B cell (primary cell): ENCODE data around the gene FST. TPM values are rescaled to one million over a fixed set of nuclear protein-coding genes. Genes with fewer than 3 reads are reported as not detected.

Source experiments
- ATAC-seq: fragments of 200-7000 bp; cut with Tn5 transposase; one replicate; pipeline ENCODE4 v1.10.0; 2021; ENCODE audit warnings: low read depth, mild to moderate bottlenecking, moderate number of reproducible peaks, moderate library complexity
- CTCF ChIA-PET: fragments of 350-600 bp; sonication (Branson Sonifier 250); formaldehyde crosslinking; loops from one replicate; lab custom pipeline; 2021; ENCODE audit warnings: antibody characterized with exemption, inconsistent platforms; lab: Charles Lee
- POLR2A ChIA-PET: fragments of 350-600 bp; sonication (Branson Sonifier 250); formaldehyde crosslinking; loops from one replicate; lab custom pipeline; 2021; ENCODE audit warnings: antibody characterized with exemption; lab: Charles Lee
- DNase-seq: peaks from one replicate; pipeline ENCODE4 v3.0.0; 2013
- H2AFZ ChIP-seq: 2 replicates; pipeline ENCODE4 v1.6.1; 2012; ENCODE audit warnings: mild to moderate bottlenecking, low read depth, low read length; ENCODE audit not compliant: insufficient read depth, poor library complexity, severe bottlenecking
- H3K27ac ChIP-seq, 2 donors: 1 replicate in 1 of 2; 2 replicates in 1 of 2; pipeline ENCODE4 v1.5.1; 2012 to 2013; ENCODE audit warnings: low read length in 2 of 2, mild to moderate bottlenecking in 2 of 2, moderate library complexity in 1 of 2
- H3K27me3 ChIP-seq, 4 experiments: fragments of 200-600 bp in 1 of 4; sonication (generic) in 1 of 4; replicated peaks in 1 of 4; 1 replicate in 2 of 4; 2 replicates in 2 of 4; pipeline versions ENCODE4 v1.6.1 to v1.7.0; 2013 to 2016; ENCODE audit warnings: low read length in 3 of 4, mild to moderate bottlenecking in 2 of 4, mixed read lengths in 1 of 4, moderate library complexity in 1 of 4; ENCODE audit not compliant: insufficient read depth in 4 of 4, control insufficient read depth in 3 of 4; ENCODE audit errors: control extremely low read depth in 1 of 4
- H3K36me3 ChIP-seq, 2 experiments: replicated peaks in 1 of 2; 1 replicate in 1 of 2; 2 replicates in 1 of 2; pipeline versions ENCODE4 v1.6.1 to v1.7.1; 2013; ENCODE audit warnings: low read length in 1 of 2; ENCODE audit not compliant: insufficient read depth in 2 of 2, control insufficient read depth in 1 of 2; ENCODE audit errors: control extremely low read depth in 1 of 2, extremely low read depth in 1 of 2
- H3K4me1 ChIP-seq, 2 donors: fragments of 200-600 bp in 1 of 2; sonication (generic) in 1 of 2; 1 replicate in 1 of 2; 2 replicates in 1 of 2; pipeline versions ENCODE4 v1.5.1 to v1.6.1; 2013 to 2017; ENCODE audit warnings: low read length in 2 of 2; ENCODE audit not compliant: control insufficient read depth in 2 of 2, insufficient read depth in 2 of 2
- H3K4me2 ChIP-seq: replicated peaks from 2 replicates; pipeline ENCODE3; 2012; ENCODE audit warnings: mild to moderate bottlenecking, low read depth, low read length; ENCODE audit not compliant: poor library complexity, severe bottlenecking
- H3K4me3 ChIP-seq, 5 experiments: fragments of 200-600 bp in 1 of 5; sonication (generic) in 1 of 5; 1 replicate in 3 of 5; 2 replicates in 2 of 5; pipeline versions ENCODE4 v1.5.1 to v1.7.0; 2011 to 2016; ENCODE audit warnings: low read length in 4 of 5, mild to moderate bottlenecking in 4 of 5, low read depth in 2 of 5, control low read depth in 1 of 5, moderate library complexity in 1 of 5; ENCODE audit not compliant: insufficient read depth in 1 of 5; ENCODE audit errors: control extremely low read depth in 1 of 5, extremely low read depth in 1 of 5
- H3K79me2 ChIP-seq: fragments of 200-600 bp; sonication (generic); one replicate; pipeline ENCODE4 v1.6.0; 2016; ENCODE audit warnings: low read length; ENCODE audit not compliant: control insufficient read depth, insufficient read depth
- H3K9ac ChIP-seq: fragments of 200-600 bp; sonication (generic); 2 replicates; pipeline ENCODE4 v1.6.1; 2017; ENCODE audit warnings: mild to moderate bottlenecking, low read length, moderate library complexity
- H3K9me3 ChIP-seq, 3 donors: one replicate each; pipeline versions ENCODE4 v1.6.1 to v1.7.1; 2013; ENCODE audit warnings: low read length in 2 of 3; ENCODE audit not compliant: control insufficient read depth in 2 of 3, insufficient read depth in 1 of 3; ENCODE audit errors: control extremely low read depth in 1 of 3
- H4K20me1 ChIP-seq: 2 replicates; pipeline ENCODE4 v1.6.0; 2012; ENCODE audit warnings: mild to moderate bottlenecking, low read length; ENCODE audit not compliant: insufficient read depth, control insufficient read depth, poor library complexity, severe bottlenecking
- H3K27ac Mint-ChIP-seq: one replicate; pipeline ENCODE4 v1.8.0; 2021; ENCODE audit warnings: mixed read lengths
- H3K27me3 Mint-ChIP-seq: one replicate; pipeline ENCODE4 v1.8.0; 2021; ENCODE audit warnings: mixed read lengths
- H3K4me1 Mint-ChIP-seq: one replicate; pipeline ENCODE4 v1.8.0; 2021; ENCODE audit warnings: mixed read lengths
- H3K4me3 Mint-ChIP-seq: one replicate; pipeline ENCODE4 v1.8.0; 2021; ENCODE audit warnings: mixed read lengths
- H3K9me3 Mint-ChIP-seq: one replicate; pipeline ENCODE4 v1.8.0; 2022; ENCODE audit warnings: mixed read lengths; ENCODE audit not compliant: insufficient read depth
- CTCF ChIP-seq: fragments of 200-600 bp; IDR thresholded peaks from one replicate; pipeline ENCODE4 v1.8.0; 2022; ENCODE audit warnings: antibody characterized with exemption, mild to moderate bottlenecking
- EZH2 ChIP-seq: IDR thresholded peaks from 2 replicates; pipeline ENCODE4 v1.6.1; 2012; ENCODE audit warnings: borderline replicate concordance, low read depth, mild to moderate bottlenecking, moderate library complexity, low read length; ENCODE audit not compliant: insufficient read depth, poor library complexity, severe bottlenecking
- WGBS: methylation state at CpG from one replicate; pipeline ENCODE4 v1.1.5; 2013; ENCODE audit warnings: missing lambda C conversion rate; ENCODE audit not compliant: insufficient coverage; 5-methylcytosine and 5-hydroxymethylcytosine counted together
- intact Hi-C: fragments of 100-400 bp; cut with micrococcal nuclease; formaldehyde crosslinking; loops from one replicate; pipeline ENCODE4 v1.10.0; 2022
- polyA plus RNA-seq: library from polyadenylated mRNA; depleted of rRNA; stranded (reverse); fragments of >200 nt; gene quantifications from 2 replicates; pipeline ENCODE4 v1.2.3, GENCODE V29; 2012
- total RNA-seq, 2 donors: library from RNA; stranded (reverse); fragments of 120-200 nt in 1 of 2; gene quantifications; 1 replicate in 1 of 2; 2 replicates in 1 of 2; pipeline versions ENCODE4 v1.2.3 to v1.2.4, GENCODE V29; 2013 to 2022

Gene FST
- total and polyA plus RNA-seq, 2 donors (not counting 1 experiment from before 2014, with no cell fraction given): not detected

GRCh38 chr5:53454719-53455000 is 25.8 kb upstream of the FST start:
- ATAC-seq (no peak), DNase-seq (no peak)
- no peak overlapping the region for H3K4me3 ChIP-seq
- no peak overlapping the region for H3K4me2 ChIP-seq
- no peaks in the 10 kb centered on the region for H3K36me3 ChIP-seq
- H3K27me3 ChIP-seq: no peaks in the 10 kb centered on the region
- no peaks in the 10 kb centered on the region for H3K4me1 ChIP-seq
- no peaks in the 10 kb centered on the region for H3K79me2 ChIP-seq
- H3K9me3 ChIP-seq: no peaks in the 10 kb centered on the region
- Mint-ChIP-seq H3K9me3 (no peaks in the 10 kb centered on the region), H3K4me1 (no peaks in the 10 kb centered on the region), H3K27me3 (peaks cover 20% of the 10 kb centered on the region), H3K4me3 (no peak overlapping the region), H3K27ac (no peak overlapping the region)
- H3K27ac ChIP-seq: no peak overlapping the region
- no peaks in the 10 kb centered on the region for H4K20me1 ChIP-seq
- CTCF ChIA-PET: interaction anchor here (0.7 kb wide), 1 partner anchor 24 kb away, joined by 3 read pairs; no protein-coding TSS in a partner anchor
- no peak for TF ChIP-seq CTCF
- no peak for TF ChIP-seq EZH2
- no peak overlapping the region for H2AFZ ChIP-seq
- intact Hi-C loops: no loop called here
- POLR2A ChIA-PET: no interaction called here
- H3K9ac ChIP-seq: no peak overlapping the region
- no CpG with 5 or more reads among the region's 1 CpG for WGBS

- TF ChIP-seq CTCF (no peak), EZH2 (no peak)
- Histone ChIP-seq H3K9me3 (no peaks in the 10 kb centered on the region), H4K20me1 (no peaks in the 10 kb centered on the region), H3K4me1 (no peaks in the 10 kb centered on the region), H3K9ac (no peak overlapping the region), H3K27me3 (peaks cover 0 to 2% (median 0%) of the 10 kb centered on the region in 4 experiments), H3K36me3 (no peaks in the 10 kb centered on the region), H3K27ac (no peak overlapping the region), H3K4me3 (no peak overlapping the region), H3K4me2 (no peak overlapping the region), H2AFZ (no peak overlapping the region), H3K79me2 (no peaks in the 10 kb centered on the region)
- CTCF ChIA-PET: interaction anchor here (0.6 kb wide), 1 partner anchor 762 kb away, joined by 4 read pairs; no protein-coding TSS in a partner anchor
- intact Hi-C loops: no loop called here
- no peaks in the 10 kb centered on the region for H3K9me3 Mint-ChIP-seq
- ATAC-seq (no peak), DNase-seq (no peak)
- no peak overlapping the region for H3K4me3 Mint-ChIP-seq
- 83% methylated on average over 2 of the region's 2 CpGs for WGBS
- H3K27ac Mint-ChIP-seq: no peak overlapping the region
- peaks cover 23% of the 10 kb centered on the region for H3K27me3 Mint-ChIP-seq
- H3K4me1 Mint-ChIP-seq: no peaks in the 10 kb centered on the region
- POLR2A ChIA-PET: no interaction called here
Measured at GRCh38 chr5:53456366-53456765, 24.1 kb upstream of the FST start.
